OCI-LY1 (cell line): ENCODE results near the gene MRPS18C.
"Not testable (repeated sequence)": the region's sequence is repeated elsewhere in the genome, so short reads cannot be mapped to it uniquely, and the experiment has no call there.

Experiments used
- H2AFZ ChIP-seq: fragments of 200-600 bp; sonication (generic), shearing (Covaris generic); 2 replicates; pipeline ENCODE4 v1.6.0; 2014; ENCODE audit warnings: antibody characterized with exemption, mild to moderate bottlenecking, low read length
- H3F3A ChIP-seq: fragments of 200-600 bp; sonication (generic), shearing (Covaris generic); 2 replicates; pipeline ENCODE4 v1.6.0; 2014; ENCODE audit warnings: mild to moderate bottlenecking, antibody characterized with exemption, low read length, moderate library complexity; ENCODE audit not compliant: insufficient read depth
- H3K27ac ChIP-seq: fragments of 200-600 bp; sonication (generic); 2 replicates; pipeline ENCODE4 v1.5.1; 2014; ENCODE audit warnings: low read length, mixed run types, mild to moderate bottlenecking, low read depth; ENCODE audit not compliant: poor library complexity, severe bottlenecking
- H3K27me3 ChIP-seq: fragments of 200-600 bp; sonication (generic); 2 replicates; pipeline ENCODE4 v1.6.0; 2014; ENCODE audit warnings: antibody characterized with exemption, mild to moderate bottlenecking, low read length, moderate library complexity; ENCODE audit not compliant: insufficient read depth
- H3K36me3 ChIP-seq: fragments of 200-600 bp; sonication (generic); 2 replicates; pipeline ENCODE4 v1.6.1; 2014; ENCODE audit warnings: mild to moderate bottlenecking, antibody characterized with exemption, low read length, moderate library complexity, mixed read lengths; ENCODE audit not compliant: insufficient read depth
- H3K4me1 ChIP-seq: fragments of 200-600 bp; sonication (generic); 2 replicates; pipeline ENCODE4 v1.5.1; 2014; ENCODE audit warnings: mild to moderate bottlenecking, low read length, moderate library complexity; ENCODE audit not compliant: insufficient read depth, severe bottlenecking
- H3K4me2 ChIP-seq: fragments of 200-600 bp; sonication (generic), shearing (Covaris generic); 2 replicates; pipeline ENCODE4 v1.6.1; 2014; ENCODE audit warnings: low read length
- H3K4me3 ChIP-seq: fragments of 200-600 bp; sonication (generic); 2 replicates; pipeline ENCODE4 v1.5.1; 2014; ENCODE audit warnings: low read length, low read depth, mild to moderate bottlenecking, mixed read lengths; ENCODE audit not compliant: poor library complexity, severe bottlenecking
- H3K79me2 ChIP-seq: fragments of 200-600 bp; shearing (Covaris generic); 2 replicates; pipeline ENCODE4 v1.6.1; 2016; ENCODE audit warnings: mixed run types, low read length, mixed read lengths; ENCODE audit not compliant: insufficient read depth
- H3K9ac ChIP-seq: fragments of 200-600 bp; sonication (generic), shearing (Covaris generic); 2 replicates; pipeline ENCODE4 v1.6.1; 2014; ENCODE audit warnings: mild to moderate bottlenecking, low read length, mixed read lengths
- H3K9me2 ChIP-seq: fragments of 200-600 bp; sonication (generic), shearing (Covaris generic); 2 replicates; pipeline ENCODE4 v1.6.1; 2014; ENCODE audit warnings: low read depth, mild to moderate bottlenecking, low read length, mixed read lengths
- H3K9me3 ChIP-seq: fragments of 200-600 bp; shearing (Covaris generic); 2 replicates; pipeline ENCODE4 v1.6.1; 2014; ENCODE audit warnings: low read length, mixed read lengths
- H4K20me1 ChIP-seq: fragments of 200-600 bp; sonication (generic), shearing (Covaris generic); 2 replicates; pipeline ENCODE4 v1.6.0; 2016; ENCODE audit warnings: mild to moderate bottlenecking, low read length; ENCODE audit not compliant: insufficient read depth
- EZH2 ChIP-seq: fragments of 200-600 bp; sonication (generic), shearing (Covaris generic); IDR thresholded peaks from 2 replicates; pipeline ENCODE4 v1.8.0; 2017; ENCODE audit warnings: borderline replicate concordance, mixed run types, mild to moderate bottlenecking, antibody characterized with exemption, low read length, moderate library complexity, mixed read lengths
- TF ChIP-seq, protein P1 (sequence below): fragments of 200-600 bp; sonication (generic), shearing (Covaris generic); IDR thresholded peaks from 2 replicates; pipeline ENCODE4 v1.5.1; 2017; ENCODE audit warnings: mild to moderate bottlenecking, antibody characterized with exemption, low read length, moderate library complexity, mixed read lengths

The MRPS18C gene

DNA sequence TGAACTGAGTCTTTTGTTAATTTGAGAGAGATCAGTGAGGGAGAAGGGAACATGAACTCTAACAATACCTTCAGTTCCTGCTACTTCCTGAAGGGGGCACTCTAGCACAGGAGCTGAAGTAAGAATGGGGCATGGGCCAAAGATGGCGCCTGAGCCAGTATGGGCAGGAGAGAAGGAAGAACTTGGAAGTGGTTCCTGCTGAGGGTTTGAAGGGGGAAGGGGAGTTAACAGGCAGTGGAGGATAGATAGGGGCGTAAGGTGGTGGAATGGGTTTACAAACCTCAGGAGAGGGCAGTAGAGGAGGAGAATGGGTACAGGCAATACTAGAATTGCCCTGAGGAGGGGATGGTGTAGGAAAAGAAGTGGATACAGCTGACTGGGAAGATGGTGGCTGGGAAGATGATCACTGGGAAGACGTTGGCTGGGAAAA, 53.3 kb downstream of the MRPS18C start:
- H3F3A ChIP-seq, H3K27ac ChIP-seq, H3K4me3 ChIP-seq, H2AFZ ChIP-seq, H3K79me2 ChIP-seq, H3K9ac ChIP-seq, H4K20me1 ChIP-seq, H3K36me3 ChIP-seq, H3K9me2 ChIP-seq, H3K9me3 ChIP-seq, H3K27me3 ChIP-seq, H3K4me1 ChIP-seq, H3K4me2 ChIP-seq: not testable (repeated sequence)
- TF ChIP-seq, protein P1, sequence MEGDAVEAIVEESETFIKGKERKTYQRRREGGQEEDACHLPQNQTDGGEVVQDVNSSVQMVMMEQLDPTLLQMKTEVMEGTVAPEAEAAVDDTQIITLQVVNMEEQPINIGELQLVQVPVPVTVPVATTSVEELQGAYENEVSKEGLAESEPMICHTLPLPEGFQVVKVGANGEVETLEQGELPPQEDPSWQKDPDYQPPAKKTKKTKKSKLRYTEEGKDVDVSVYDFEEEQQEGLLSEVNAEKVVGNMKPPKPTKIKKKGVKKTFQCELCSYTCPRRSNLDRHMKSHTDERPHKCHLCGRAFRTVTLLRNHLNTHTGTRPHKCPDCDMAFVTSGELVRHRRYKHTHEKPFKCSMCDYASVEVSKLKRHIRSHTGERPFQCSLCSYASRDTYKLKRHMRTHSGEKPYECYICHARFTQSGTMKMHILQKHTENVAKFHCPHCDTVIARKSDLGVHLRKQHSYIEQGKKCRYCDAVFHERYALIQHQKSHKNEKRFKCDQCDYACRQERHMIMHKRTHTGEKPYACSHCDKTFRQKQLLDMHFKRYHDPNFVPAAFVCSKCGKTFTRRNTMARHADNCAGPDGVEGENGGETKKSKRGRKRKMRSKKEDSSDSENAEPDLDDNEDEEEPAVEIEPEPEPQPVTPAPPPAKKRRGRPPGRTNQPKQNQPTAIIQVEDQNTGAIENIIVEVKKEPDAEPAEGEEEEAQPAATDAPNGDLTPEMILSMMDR: peak; percentile 80

DNA sequence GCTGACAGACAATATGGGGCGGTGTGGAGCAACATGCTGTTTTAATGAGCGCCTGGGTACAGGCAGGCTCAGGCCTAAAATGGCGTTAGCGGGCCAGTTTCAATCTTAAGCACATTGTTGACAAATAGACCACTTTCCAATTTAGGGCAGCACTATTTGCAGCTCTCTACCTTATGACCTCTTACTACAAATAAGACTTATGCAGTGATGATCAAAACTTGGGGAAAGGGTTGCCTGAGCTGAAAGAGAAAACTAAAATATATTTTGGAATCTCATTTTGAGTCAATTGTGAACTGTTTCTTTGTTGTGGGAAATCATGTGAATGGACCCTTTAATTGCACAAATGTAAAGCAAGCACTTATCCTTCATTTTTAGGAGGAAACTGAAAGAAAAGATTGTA, 54.6 kb downstream of the MRPS18C start:
- Histone ChIP-seq H3K79me2 (no peaks in the 10 kb centered on the region), H3K27me3 (no peaks in the 10 kb centered on the region), H3F3A (no peaks in the 10 kb centered on the region), H3K4me3 (no peak overlapping the region), H3K9me2 (no peaks in the 10 kb centered on the region), H4K20me1 (no peaks in the 10 kb centered on the region), H3K9ac (no peak overlapping the region), H3K4me1 (no peaks in the 10 kb centered on the region), H3K9me3 (no peaks in the 10 kb centered on the region), H3K36me3 (no peaks in the 10 kb centered on the region; the same call in 1 of the 2 replicates), H3K4me2 (no peak overlapping the region), H2AFZ (no peak overlapping the region), H3K27ac (no peak overlapping the region)
- TF ChIP-seq, protein P1: no peak
- no peak for TF ChIP-seq EZH2
